ENCODE results near the gene PAFAH2. TPM values are rescaled to one million over a fixed set of nuclear protein-coding genes. Genes with fewer than 3 reads are reported as not detected.
"Not testable (repeated sequence)": the region's sequence is repeated elsewhere in the genome, so short reads cannot be mapped to it uniquely, and the experiment has no call there.

PAFAH2 gene
- total RNA-seq, 1 donor from 2014 or later = 10.7 TPM

DNA sequence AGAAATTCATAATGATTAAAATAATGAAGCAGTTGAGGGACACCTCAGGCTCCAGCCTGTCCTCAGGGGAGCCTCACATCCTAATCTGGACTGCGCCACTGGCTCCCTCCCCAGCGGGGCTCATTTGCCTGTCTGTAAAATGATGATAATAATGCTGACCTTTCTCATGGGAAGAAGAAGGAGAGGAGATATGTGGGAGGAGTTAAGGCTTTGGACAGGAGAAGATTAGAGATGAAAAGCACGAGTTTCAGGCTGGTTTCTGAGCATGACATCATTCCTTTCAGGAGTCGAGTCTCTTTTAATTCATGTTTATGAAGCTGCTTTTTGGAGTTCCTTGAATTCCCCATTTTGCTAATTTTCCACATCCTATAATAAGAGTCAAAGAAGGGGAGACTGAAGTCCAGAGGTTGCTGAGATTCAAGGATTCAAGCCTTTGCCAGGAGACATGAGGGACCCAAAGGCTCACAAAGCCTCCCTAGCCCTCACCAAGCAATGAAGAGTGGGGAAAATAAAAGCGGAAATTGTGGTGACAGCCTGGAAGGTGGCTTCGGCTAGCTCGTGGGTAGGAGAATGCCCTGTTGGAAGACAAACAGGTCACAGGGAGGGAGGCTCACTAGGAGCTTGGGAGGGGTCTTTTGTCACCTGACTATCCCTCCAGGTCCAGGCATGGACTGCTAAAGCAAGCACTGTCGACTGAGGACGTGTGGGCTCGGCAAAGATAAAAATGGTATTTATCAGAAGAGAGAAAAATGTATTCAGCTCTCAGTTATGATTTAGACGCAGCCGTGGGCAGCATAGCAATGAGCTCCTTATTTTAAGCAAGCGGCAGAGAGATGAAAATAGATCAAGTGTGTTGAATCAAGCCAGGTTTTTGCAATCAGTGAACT is 64.1 kb downstream of the PAFAH2 start:
- peaks cover 13% of the 10 kb centered on the region for H3K4me1 Mint-ChIP-seq
- no peak for DNase-seq (ENCODE audit: low read depth, low spot score)
- H3K27me3 Mint-ChIP-seq (ENCODE audit: low read depth) = no peaks in the 10 kb centered on the region
- no peak overlapping the region for H3K4me3 Mint-ChIP-seq
- TF ChIP-seq, protein P1, sequence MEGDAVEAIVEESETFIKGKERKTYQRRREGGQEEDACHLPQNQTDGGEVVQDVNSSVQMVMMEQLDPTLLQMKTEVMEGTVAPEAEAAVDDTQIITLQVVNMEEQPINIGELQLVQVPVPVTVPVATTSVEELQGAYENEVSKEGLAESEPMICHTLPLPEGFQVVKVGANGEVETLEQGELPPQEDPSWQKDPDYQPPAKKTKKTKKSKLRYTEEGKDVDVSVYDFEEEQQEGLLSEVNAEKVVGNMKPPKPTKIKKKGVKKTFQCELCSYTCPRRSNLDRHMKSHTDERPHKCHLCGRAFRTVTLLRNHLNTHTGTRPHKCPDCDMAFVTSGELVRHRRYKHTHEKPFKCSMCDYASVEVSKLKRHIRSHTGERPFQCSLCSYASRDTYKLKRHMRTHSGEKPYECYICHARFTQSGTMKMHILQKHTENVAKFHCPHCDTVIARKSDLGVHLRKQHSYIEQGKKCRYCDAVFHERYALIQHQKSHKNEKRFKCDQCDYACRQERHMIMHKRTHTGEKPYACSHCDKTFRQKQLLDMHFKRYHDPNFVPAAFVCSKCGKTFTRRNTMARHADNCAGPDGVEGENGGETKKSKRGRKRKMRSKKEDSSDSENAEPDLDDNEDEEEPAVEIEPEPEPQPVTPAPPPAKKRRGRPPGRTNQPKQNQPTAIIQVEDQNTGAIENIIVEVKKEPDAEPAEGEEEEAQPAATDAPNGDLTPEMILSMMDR (conservative IDR thresholded peaks at IDR 0.05) = no peak
- peak overlapping the region; percentile 12 for H3K27ac Mint-ChIP-seq (ENCODE audit: unreplicated experiment)
- H3K36me3 Mint-ChIP-seq (ENCODE audit: low read depth) = no peaks in the 10 kb centered on the region
- no peaks in the 10 kb centered on the region for H3K9me3 Mint-ChIP-seq

DNA sequence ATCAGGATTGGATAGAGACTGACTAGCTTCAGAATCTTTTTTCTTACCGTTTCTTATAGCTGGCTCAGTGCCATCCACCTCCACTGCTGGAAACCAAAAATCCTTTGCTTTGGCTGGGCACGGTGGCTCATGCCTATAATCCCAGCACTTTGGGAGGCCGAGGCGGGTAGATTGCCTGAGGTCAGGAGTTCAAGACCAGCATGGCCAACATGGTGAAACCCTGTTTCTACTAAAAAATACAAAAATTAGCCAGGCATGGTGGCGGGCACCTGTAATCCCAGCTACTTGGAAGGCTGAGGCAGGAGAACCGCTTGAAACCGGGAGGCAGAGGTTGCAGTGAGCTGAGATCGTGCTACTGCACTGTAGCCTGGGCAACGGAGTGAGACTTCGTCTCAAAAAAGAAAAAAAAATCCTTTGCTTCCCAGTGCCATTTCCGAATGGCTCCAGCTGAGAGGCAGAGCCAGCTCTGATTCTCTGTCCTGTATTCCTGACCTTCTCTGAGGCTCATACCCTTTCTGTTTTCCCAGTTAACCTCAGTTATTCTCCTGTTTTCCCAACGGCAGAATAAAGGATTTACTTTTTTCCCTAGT is 65.0 kb downstream of the PAFAH2 start:
- H3K27me3 Mint-ChIP-seq (ENCODE audit: low read depth); DNase-seq (ENCODE audit: low read depth, low spot score); H3K36me3 Mint-ChIP-seq (ENCODE audit: low read depth); H3K9me3 Mint-ChIP-seq; H3K27ac Mint-ChIP-seq (ENCODE audit: unreplicated experiment); H3K4me3 Mint-ChIP-seq: not testable (repeated sequence)
- H3K4me1 Mint-ChIP-seq = peaks cover 17% of the 10 kb centered on the region

DNA sequence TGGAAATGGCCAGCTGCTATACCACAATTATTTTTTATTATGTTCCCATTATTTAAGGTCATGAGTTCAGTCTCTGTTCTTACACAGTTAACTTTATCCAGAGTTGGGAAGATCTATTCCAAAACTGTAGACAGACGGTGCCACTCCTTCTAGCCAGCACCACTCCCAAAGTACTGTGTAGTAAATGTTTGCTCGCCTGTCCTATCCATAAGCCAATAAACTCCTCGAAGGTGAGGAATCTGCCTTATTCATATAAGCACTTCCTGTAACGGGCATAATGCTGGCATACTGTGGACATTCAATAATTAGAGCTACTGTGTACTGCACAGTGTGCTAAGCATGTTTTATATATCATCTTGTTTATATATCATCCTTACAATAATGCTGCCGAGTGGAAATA is 65.5 kb downstream of the PAFAH2 start:
- no peaks in the 10 kb centered on the region for H3K27me3 Mint-ChIP-seq (ENCODE audit: low read depth)
- DNase-seq (ENCODE audit: low read depth, low spot score) = no peak
- no peak overlapping the region for H3K27ac Mint-ChIP-seq (ENCODE audit: unreplicated experiment)
- no peak overlapping the region for H3K4me3 Mint-ChIP-seq
- TF ChIP-seq, protein P1 (conservative IDR thresholded peaks at IDR 0.05) = no peak
- peaks cover 23% of the 10 kb centered on the region for H3K4me1 Mint-ChIP-seq
- no peaks in the 10 kb centered on the region for H3K36me3 Mint-ChIP-seq (ENCODE audit: low read depth)
- no peaks in the 10 kb centered on the region for H3K9me3 Mint-ChIP-seq

DNA sequence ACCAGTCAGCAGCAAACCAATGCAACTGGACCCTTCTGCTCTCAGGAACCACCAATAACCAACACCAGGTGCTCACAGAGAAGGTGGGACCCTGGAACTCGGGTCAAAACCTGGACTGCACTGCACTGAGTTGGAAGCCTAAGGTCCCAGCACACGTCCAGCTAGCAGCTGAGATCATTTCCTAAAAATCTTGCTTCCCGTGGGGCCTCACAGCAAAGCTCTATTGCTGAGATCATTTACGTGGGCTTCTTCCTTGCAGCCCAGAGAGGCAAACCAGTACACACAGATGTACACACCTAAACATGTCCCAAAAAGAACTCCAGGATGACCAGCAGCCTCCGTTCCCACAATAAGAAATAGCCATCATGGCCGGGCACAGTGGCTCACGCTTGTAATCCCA is 68.8 kb downstream of the PAFAH2 start:
- no peak for DNase-seq (ENCODE audit: low read depth, low spot score)
- Mint-ChIP-seq H3K27ac (ENCODE audit: unreplicated experiment) (no peak overlapping the region), H3K27me3 (ENCODE audit: low read depth) (peaks cover under 1% of the 10 kb centered on the region), H3K9me3 (no peaks in the 10 kb centered on the region), H3K36me3 (ENCODE audit: low read depth) (no peaks in the 10 kb centered on the region), H3K4me3 (no peak overlapping the region), H3K4me1 (peaks cover 32% of the 10 kb centered on the region)
- TF ChIP-seq, protein P1 (conservative IDR thresholded peaks at IDR 0.05) = no peak

DNA sequence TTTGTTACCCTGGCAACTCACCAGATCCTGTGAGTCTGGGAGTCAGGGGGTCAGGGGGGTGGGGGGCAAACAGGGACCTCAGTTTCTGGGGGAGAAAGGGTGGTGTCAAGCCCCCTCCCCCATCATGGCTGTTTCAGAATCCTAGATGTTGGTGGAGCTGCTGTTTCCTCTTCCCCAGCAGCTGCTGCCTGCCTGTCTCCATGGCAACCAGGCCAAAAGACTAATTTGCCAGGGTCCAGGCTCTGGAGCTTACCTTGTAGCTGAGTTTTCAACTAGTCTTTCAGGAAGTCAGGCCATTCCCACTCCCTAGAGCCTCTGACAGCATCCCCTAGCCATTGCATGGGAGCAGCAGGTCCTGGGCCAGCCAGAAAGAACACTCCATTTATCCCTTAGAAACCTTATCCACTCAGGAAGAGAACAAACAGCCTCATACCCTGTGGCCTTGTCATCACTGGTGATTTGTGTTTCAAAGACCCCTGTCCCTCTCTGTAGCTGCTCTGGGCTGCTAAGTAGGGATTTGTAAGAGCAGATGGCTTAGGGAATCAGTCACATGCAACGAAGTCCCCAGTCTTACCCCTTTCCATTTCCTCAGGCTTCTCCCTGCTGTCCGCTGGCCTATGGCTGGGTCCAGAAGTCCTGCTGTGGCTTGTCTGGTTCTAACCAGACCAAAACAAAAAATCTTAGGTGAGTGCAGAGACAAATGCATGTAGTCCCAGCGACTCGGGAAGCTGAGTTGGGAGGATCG is 70.2 kb downstream of the PAFAH2 start:
- DNase-seq (ENCODE audit: low read depth, low spot score) = peak; percentile 41
- TF ChIP-seq, protein P1 (conservative IDR thresholded peaks at IDR 0.05) = no peak
- H3K4me3 Mint-ChIP-seq = peak overlapping the region; percentile 39
- peak overlapping the region; percentile 97 for H3K27ac Mint-ChIP-seq (ENCODE audit: unreplicated experiment)
- H3K9me3 Mint-ChIP-seq = no peaks in the 10 kb centered on the region
- peaks cover 32% of the 10 kb centered on the region for H3K4me1 Mint-ChIP-seq
- H3K27me3 Mint-ChIP-seq (ENCODE audit: low read depth) = peaks cover 12% of the 10 kb centered on the region
- H3K36me3 Mint-ChIP-seq (ENCODE audit: low read depth) = no peaks in the 10 kb centered on the region
